GM23248 (cell line): ENCODE data around the gene SMARCD3.

Source experiments
- EZH2 ChIP-seq: fragments of 200-600 bp; sonication (generic); IDR thresholded peaks from 2 replicates; pipeline ENCODE4 v1.6.1; 2018; ENCODE audit warnings: antibody characterized with exemption, mild to moderate bottlenecking; ENCODE audit not compliant: insufficient read depth, poor library complexity, severe bottlenecking
- EZH2phosphoT487 ChIP-seq: fragments of 200-600 bp; sonication (generic); IDR thresholded peaks from 2 replicates; pipeline ENCODE4 v1.6.1; 2018; ENCODE audit warnings: antibody characterized with exemption, moderate library complexity, mild to moderate bottlenecking, low read depth; ENCODE audit not compliant: insufficient read depth

- no peak for TF ChIP-seq EZH2
- TF ChIP-seq EZH2phosphoT487 = no peak
Measured at GRCh38 chr7:151248346-151249033, at the start of gene SMARCD3.
